Activated T-cell treated with anti-CD3 and anti-CD28 coated beads for 48 hours (primary cell): ENCODE results near the gene C8G.

Experiments used
- DNase-seq: peaks from one replicate; pipeline ENCODE4 v3.0.0-alpha.2; 2020; ENCODE audit warnings: low read depth

C8G gene

DNA sequence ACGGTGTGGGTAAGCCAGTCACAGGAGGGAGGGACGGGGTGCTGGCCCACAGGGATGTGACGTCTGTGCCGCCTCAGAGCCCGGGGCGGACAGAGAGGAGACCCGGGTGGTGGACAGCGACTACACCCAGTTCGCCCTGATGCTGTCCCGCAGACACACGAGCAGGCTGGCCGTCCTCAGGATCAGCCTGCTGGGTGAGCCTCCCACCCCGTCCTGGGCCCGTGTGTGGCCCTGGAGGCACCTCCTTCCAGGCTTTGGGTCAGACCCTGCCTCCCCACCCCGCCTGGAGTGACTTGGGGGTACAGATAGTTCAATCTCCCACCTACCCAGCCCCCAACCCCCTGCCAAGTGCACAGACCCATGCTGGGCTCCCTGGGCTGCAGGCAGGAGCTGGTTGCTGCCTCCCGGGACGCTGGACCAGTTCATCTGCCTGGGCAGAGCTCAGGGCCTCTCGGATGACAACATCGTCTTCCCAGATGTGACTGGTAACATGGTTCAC lies 8.8 kb downstream of the C8G start:
- DNase-seq: no peak

DNA sequence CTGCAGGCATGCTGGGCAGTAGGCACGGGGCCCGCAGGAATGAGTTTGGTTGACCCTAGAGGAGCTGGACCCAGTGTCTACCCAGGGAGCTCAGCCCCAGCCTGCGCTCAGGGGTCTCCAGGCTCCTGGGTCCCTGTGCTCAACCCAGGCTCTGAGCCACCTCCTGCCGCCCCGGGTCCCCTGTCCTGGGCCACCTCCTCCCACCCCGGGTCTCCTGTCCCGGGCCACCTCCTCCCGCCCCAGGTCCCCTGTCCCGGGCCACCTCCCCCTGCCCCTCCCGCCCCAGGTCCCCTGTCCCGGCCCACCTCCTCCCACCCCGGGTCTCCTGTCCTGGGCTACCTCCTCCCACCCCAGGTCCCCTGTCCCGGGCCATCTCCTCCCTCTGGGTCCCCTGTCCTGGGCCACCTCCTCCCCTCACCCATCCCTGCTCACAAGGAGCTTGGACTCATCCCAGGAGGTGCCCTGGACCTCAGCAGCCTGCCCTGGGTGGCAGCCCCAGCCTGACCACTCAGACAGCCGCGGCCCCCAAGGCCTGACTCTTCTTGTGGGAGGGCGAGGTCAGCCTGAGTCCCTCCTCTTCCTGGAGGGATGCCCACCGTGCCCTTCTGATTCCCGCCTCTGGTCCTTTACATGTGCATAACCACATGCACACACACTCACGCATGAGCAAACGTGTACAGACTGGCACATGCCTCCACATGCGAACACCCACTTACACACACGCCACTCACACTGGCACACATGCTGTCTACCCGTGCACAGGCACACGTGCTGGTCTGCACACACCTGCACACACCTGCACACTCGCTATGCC lies 9.4 kb downstream of the C8G start:
- no peak for DNase-seq

DNA sequence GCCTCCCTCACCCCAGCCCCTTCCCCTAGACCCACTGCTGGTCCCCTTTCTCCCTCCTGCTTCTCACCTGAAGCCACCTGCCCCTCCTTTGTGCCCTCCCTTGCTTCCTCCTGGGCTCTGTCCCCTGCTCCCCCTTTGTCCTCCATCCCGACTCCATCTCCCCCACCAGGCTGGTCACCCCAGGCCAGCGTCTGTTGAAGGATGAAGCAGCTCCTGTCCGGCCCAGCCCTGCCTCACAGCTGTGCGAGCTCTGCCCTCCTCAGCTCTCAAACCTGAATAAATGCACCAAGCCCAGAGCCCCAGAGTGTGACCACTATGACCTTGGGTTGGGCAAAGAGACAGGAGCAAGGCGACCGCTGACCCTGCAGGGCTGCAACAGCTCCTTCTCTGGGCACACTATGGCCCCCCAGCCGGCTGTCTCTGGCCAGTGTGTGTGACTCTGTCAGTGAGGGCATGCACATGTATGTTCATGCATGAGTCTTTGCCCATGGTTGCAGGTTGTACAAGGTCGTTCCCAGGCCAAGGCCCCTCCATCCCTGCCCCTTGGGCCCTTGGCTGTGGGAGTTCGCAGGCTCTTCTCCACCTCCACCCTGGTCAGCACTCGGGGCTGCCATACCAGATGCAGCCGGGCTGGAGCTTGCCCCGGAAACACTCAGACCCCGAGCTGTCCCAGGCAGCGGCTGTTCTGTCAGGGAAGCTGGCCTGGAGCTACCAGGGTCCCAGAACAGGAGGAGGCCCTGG lies 10.3 kb downstream of the C8G start:
- DNase-seq: no peak

DNA sequence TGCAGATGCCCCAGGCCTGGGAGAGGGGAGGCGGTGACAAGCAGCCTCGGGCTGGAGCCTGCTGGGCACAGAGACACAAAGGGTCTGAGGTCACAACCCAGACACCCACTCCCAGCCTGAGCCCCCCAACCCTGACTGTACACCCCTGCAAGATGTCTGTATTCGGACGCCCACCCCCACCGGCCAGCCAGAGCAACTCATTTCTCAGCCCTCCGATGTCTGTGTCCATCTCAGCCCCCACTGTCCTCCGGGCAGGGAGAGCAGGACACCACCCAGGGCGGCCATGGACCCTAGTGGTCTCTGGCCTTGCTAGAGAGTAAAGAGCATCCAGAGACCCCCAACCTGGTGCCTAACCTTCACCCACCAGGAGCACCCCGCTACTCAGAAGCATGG lies 10.9 kb downstream of the C8G start:
- DNase-seq: no peak

DNA sequence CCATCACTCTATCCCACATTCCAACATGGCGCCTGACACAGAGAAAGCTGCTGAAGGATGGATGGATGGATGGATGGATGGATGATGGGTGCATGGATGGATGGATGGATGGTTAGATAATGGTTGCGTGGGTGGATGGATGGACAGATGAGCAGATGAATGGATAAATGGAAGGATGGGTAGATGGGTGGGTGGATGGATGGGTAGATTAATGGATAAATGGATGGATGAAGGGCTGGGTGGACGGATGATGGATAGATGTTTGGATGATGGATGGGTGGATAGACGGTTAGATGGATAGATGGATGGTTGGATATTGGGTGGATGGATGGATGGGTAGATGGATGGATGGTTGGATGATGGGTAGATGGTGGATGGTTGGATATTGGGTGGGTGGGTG lies 11.6 kb downstream of the C8G start:
- no peak for DNase-seq

DNA sequence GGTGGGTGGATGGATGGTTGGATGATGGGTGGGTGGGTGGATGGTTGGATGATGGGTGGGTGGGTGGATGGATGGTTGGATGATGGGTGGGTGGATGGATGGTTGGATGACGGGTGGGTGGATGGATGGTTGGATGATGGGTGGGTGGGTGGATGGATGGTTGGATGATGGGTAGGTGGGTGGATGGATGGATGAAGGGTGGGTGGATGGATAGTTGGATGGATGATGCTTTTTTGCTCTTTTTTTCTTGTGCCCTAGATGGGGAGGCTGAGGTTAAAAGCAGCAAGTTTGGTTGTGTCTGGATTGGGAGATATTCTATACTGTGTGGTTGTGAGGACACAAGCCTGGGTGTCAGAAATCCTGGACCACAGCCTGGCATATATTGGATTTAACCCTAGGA lies 12.4 kb downstream of the C8G start:
- no peak for DNase-seq

DNA sequence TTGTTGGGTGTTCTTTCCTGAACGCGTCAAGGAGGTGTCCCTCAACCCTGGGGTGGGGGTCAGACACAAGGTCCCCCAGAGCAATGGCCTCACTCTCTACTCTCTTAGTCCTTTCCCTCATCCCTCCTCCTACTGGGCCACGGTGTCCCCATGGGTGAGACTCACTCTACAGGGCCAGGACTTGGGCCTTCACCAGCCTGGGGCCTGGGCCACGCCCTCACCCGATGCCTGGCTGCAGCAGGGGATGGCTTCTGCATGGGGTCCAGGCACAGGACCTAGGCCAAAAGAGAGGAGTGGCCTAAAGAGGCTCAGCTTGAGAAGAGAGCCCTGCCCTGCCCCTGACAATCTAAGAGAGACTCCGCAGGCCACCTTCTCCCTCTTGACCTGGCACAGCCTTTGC lies 12.9 kb downstream of the C8G start:
- no peak for DNase-seq

DNA sequence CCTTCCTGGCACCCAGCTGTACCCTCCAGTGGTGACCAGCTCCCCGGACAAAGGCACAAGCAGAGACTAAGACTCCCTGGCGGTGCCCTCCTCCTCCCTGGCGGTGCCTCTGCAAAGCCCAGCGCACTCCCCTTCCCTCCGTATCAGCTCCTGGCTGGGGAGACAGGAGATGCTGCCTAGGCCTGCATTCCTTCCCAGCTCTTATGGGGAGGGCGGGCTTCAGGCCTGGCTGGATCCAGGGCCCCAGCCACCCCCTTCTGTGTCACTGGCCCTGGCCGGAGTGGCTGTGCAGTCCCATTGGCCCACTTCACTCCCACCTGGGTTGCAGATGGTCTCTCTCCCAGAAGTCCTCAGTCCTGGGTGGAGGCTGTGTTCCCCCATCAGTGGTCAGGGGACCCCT lies 13.4 kb downstream of the C8G start:
- DNase-seq: no peak

DNA sequence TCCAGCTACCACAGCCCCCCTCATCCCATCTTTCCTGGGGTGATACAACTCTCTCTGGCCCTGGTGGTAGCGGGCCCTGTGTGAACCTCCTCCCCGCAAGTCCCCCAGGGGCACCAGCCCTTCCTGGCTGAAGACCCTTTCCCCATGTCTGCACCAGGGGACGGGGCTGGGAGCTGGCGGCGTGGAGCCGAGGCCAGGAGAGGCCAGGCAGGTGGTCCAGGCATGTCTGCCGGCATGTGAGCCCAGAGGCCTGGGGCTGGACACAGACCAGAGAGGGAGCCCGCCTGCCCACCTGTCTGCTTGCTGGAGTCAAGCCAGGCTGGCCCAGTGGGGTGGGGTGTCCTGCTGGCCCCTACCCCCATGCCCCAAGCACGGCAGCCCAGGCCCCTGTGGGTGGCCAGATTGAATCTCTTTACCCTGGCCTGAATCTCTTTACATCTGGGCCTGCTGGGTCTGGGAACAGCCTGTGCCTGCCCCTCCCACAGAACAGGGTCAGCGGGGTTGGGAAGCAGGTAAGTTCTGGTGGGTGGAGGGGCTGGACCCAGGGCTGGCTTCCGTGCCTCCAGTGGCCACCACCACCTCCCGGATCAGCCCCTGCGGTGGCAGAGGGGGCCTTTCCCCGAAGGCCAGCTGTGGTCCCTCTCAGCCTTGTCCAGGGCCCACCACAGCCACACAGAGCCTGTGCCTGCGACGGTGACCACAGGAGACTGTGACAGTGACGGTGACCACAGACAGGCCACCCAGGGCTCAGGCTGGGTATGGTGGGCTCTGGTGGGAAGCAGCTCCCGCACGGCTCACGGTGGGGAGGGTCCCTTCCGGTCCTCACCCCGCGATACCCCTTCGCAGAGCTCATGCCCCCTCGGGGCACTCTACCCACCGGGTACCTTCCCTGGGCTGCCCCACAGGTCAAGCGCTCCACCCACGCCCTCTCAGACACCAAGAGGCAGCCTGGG lies 14.1 kb downstream of the C8G start:
- DNase-seq: no peak

DNA sequence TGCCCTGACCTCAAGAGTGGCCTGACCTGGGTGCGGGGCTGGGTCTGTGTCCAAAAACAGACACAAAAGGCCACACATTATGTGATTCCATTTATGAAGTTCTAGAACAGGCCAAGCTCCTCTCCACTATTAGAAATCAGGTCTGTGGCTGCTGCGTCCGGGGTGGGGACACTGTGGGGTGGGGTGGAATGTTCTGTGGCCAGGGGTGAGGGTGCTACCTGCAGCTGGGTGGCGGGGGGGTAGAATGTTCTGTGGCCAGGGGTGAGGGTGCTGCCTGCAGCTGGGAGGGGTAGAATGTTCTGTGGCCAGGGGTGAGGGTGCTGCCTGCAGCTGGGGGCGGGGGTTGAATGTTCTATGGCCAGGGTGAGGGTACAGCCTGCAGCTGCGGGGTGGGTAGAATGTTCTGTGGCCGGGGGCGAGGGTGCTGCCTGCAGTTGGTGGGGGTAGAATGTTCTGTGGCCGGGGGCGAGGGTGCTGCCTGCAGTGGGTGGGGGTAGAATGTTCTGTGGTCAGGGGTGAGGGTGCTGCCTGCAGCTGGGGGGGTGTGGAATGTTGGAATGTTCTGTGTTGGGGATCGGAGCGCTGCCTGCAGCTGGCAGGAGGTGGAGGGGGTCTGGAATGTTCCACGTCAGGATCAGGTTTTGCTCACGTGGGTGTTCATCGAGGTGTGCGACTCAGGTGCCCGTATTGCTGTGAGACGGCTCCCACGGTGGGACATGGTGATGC lies 15.3 kb downstream of the C8G start:
- DNase-seq: no peak

DNA sequence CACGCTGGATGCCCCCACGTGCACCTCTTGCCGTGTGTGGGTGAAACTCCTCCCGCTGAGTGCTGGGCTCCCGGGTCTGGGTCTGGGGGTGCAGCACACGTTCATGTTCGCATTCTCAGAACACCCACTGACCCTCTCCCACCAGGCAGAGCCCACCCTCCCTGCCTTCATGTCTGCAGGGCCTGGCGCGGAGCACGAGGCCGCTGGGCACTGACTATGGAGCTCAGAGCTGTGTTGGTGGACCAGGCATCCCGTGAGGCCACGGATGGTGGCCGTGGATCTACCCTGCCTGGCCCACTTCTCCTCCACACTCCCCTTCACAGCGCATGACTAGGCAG lies 15.9 kb downstream of the C8G start:
- no peak for DNase-seq

DNA sequence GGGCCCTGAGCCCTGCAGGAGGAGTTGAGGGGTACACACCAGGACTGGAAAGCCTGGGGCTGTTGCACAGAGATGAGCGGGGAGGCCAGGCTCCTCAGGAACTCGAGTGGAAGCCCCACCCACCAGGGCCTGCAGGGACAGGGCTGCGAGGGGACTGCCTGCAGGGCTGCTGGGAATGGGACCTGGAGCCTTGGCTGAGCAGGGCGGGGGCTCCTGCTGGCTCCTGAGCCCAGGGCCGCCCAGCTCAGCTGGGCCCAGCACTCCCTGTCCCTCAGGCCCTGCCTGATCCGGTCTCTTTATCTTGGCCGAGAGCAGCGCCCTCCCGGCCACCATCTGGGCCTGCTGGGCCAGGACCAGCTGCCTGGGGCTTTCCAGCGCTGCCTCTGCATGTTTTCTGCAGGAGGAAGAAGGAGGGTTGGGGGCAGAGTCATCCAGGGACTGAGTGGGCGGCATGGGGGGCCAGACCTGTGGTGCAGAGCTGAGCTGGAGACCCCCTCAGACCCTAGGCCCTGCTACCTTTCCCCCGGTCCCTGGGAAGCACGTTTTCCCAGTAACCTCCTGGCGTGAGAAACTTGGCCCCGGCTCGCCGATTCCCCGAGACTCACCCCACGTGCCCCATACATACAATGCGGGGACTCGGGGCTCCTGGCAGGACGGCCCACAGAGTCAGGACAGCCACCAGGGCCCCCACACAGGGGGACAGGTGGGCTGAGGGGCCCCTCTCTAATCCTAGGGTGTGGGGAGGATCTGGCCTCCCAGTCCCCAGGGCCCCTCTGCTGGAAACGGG lies 16.4 kb downstream of the C8G start:
- no peak for DNase-seq

DNA sequence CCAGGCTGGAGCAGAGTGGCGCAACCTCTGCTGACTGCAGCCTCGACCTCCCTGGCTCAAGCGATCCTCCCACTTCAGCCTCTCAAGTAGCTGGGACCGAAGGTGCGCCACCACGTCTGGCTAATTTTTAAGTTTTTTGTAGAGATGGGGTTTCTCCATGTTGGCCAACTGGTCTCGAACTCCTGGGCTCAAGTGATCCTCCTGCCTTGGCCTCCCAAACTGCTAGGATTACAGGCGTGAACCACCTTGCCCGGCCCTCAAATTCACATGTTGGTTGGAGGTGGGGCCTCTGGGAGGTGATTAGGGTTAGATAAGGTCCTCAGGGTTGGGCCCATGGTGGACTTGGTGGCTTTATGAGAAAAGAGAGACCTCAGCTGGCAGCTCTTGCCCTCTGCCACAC lies 17.1 kb downstream of the C8G start:
- DNase-seq: no peak

DNA sequence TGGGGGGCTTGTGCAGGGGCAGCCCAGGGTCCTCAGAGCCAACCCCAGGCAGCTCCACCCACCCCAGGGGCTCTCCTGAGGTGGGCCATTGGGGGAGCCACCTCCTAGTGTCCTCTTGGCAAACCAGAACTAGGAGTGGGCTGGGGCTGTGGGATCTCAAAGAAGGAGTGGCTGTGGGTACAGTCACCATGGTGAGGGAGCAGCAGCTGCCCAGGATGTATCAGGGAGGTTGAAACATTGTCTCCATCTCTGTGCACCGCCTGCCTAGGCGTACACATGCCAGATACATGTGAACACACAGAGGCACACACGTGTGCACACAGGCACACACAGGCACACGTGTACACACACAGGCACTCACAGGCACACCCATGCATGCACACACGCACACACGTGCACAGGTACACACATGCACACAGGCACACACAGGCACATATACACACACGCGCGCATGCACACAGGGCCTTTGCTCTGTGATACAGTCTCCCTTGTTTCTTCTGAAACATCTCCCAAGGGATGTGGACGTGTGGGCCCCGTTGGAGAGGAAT lies 17.7 kb downstream of the C8G start:
- DNase-seq: no peak

DNA sequence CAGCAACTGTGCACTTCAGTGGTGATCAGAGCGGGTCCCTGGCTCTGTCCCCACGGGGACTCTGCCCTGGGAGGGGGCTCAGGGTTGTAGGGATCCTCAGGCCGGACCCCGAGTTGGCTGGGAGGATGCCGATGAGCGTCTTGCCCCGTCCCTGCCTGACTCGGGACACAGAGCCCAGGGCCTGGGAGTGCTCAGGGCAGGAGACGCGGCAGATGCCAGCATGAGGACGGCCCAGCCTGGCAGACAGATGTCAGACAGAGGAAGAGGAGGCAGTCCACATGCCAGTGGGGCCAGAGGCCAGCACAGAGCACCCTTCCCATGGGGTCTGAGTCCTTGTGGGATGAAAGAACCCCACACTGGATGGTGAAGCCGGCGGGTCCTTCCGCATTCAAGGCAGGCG lies 18.3 kb downstream of the C8G start:
- DNase-seq: no peak

DNA sequence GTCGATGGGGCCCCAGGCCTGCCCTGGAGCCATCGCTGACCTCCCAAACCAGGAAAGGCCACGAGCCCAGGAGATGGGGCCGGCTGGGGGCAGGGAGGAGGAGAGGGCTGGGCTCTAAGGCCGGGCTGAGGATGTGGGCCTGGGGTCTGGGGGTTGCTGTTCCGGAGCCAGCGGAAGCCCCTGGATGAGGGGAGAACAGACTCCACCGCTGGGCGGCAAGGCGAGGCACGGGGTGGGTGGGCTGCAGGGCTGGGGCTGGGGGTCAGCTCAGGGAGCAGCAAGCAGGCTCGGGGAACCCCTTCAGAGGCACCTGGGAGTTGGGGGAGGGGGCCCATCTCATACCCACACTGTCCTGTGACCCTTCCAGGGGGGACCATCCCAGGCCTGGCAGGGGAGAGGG lies 18.7 kb downstream of the C8G start:
- no peak for DNase-seq

DNA sequence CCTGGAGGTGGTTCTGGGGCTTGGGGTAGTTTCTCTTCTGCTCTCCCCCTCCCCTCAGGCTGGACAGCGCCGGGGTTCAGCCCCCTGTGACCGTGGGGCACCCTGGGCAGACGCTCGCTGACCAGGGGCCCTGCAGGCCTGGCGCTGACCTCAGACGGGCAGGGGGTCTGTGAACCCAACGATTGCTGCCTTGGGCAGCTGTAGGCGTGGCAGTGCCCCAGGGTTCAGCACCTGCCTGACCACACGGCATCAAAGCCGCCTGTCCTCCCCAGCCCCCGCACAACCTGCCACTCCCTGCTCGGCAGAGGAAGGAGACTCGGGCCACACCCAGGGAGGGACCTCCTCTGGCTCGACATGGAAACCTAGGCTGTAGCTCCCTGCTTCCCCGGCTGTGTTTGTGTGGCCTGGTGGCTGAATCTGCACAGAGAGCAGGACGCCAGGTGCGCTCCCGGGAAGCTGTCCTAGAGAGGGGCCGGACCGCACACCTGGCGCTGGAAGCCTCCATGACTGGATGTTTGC lies 19.2 kb downstream of the C8G start:
- no peak for DNase-seq

DNA sequence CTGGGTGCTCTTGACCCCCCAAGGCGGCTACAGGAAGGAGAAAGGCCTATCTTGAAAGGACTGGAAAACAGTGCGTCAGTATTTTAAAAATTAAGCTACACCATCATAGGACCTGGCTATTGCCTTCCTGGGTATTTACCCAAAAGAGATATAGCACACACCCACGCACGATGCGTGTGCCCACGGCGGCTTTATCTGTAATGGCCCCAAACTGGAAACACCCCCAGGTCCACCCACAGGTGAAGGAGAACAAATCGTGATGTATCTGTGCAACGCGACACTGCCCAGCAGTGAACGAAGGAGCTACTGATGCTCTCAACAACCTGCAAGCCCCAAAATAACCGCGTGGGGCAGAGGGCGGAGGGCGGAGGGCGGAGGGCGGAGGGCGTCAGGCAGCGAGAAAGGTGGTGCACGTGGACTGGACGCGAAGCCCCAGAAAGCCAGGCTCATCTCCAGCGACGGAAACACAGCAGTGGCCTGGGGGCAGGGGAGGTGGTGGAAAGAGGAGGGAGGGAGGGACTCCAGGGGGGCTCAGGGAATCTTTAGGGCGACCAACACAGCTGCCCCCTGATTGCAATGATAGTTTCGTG lies 19.9 kb downstream of the C8G start:
- no peak for DNase-seq

DNA sequence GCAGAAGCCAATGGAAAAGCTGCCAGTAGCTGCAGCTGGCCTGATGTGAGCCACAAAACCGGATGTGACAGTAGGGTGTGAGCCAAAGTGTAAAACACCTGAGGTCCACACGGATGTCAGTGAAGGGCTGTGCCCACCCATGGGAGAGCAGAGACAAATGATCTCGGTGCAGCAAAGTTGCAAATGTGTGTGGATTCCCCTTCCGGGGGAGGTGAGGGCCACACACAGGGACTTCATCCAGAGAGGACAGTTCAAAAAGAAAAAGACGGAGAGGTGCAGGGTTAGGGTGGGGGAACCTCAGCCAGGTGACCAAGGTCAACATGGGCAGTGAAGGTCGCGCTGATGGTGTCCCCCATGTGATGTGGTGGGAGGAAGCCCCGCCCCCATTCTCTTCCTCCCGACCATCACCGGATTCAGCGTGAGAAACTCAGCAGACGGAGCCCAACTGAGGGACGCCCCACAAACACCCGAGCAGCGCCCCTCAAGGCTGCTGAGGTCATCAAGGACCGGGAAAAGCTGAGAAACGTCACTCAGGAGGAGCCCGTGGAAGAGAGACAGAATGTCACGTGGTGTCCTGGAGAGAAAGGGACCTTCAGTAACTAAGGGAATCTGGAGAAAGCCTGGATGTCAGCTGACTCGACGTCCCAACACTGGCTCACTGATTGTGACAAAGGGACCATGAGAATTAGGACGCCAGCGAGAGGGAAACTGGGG lies 20.9 kb downstream of the C8G start:
- DNase-seq: no peak
